Measurements from ENCODE around the gene LAT. TPM values are rescaled to one million over a fixed set of nuclear protein-coding genes. Genes with fewer than 3 reads are reported as not detected.

Gene LAT
- total and polyA plus RNA-seq, 2 of the 13 experiments (the other 11 are each of a cell fraction or from before 2014, with no cell fraction given), result 2.0 to 3.0 TPM

DNA sequence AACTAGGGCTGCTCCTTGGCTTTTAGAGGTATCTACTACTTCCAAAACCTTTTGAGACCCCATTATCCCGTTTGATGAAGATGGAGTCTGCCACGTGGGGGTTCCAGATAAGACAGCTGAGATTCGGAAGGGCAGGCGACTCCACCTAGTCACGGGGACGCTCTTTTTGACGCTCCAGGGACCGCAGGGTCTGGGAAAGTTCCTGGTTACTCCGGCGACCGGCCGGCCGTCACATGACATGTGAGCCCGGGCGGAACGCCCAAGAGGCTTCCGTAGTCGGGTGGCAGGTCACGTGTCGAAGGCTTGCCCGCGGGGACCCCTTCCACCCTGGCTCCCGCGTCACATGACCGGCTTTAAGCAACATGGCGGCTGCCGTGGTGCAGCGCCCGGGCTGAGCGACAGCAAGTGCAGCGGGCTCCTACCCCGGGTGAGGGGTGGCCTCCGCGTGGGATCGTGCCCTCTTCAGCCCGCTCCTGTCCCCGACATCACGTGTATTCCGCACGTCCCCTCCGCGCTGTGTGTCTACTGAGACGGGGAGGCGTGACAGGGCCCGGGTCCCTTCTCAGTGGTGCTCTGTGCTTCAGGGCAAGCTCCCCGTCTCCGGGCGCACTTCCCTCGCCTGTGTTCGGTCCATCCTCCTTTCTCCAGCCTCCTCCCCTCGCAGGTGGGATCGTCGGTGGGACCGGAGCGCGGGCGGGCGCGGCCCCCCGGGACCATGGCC, 10.3 kb upstream of the LAT start, which contains the start of gene SPNS1 (continued):
- peak; percentile 91 for TF ChIP-seq ZNF883 (CRISPR knock-in tag; IDR thresholded peaks at IDR 0.05; ENCODE audit: not compliant biosample characterization)
- no peak for TF ChIP-seq IKZF1 (IDR thresholded peaks at IDR 0.05)
- TF ChIP-seq GATAD1 (CRISPR knock-in tag; IDR thresholded peaks at IDR 0.05), result peak; percentile 100
- no peak for TF ChIP-seq ZNF652 (CRISPR knock-in tag; IDR thresholded peaks at IDR 0.05; ENCODE audit: borderline replicate concordance, low read depth)
- TF ChIP-seq ZNF256 (CRISPR knock-in tag; conservative IDR thresholded peaks at IDR 0.05), result peak; percentile 94
- peak; percentile 97 for TF ChIP-seq ARNTL (CRISPR knock-in tag; IDR thresholded peaks at IDR 0.05)
- peak; percentile 60 for TF ChIP-seq AGO1 (IDR thresholded peaks at IDR 0.05; ENCODE audit: low read depth, low read length, poor library complexity, severe bottlenecking)
- TF ChIP-seq BRD4 (CRISPR knock-in tag; IDR thresholded peaks at IDR 0.05), result peak; percentile 92
- peak; percentile 88; the same call in 1 of the 2 replicates for TF ChIP-seq CAMTA2 (CRISPR knock-in tag; IDR thresholded peaks at IDR 0.05; ENCODE audit: borderline replicate concordance)
- peak; percentile 73; the same call in 1 of the 2 replicates for TF ChIP-seq ISX (CRISPR knock-in tag; conservative IDR thresholded peaks at IDR 0.05)
- TF ChIP-seq, protein P1, sequence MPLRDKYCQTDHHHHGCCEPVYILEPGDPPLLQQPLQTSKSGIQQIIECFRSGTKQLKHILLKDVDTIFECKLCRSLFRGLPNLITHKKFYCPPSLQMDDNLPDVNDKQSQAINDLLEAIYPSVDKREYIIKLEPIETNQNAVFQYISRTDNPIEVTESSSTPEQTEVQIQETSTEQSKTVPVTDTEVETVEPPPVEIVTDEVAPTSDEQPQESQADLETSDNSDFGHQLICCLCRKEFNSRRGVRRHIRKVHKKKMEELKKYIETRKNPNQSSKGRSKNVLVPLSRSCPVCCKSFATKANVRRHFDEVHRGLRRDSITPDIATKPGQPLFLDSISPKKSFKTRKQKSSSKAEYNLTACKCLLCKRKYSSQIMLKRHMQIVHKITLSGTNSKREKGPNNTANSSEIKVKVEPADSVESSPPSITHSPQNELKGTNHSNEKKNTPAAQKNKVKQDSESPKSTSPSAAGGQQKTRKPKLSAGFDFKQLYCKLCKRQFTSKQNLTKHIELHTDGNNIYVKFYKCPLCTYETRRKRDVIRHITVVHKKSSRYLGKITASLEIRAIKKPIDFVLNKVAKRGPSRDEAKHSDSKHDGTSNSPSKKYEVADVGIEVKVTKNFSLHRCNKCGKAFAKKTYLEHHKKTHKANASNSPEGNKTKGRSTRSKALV (CRISPR knock-in tag; IDR thresholded peaks at IDR 0.05), result peak; percentile 88
- TF ChIP-seq ZHX1 (CRISPR knock-in tag; IDR thresholded peaks at IDR 0.05; ENCODE audit: low read depth), result peak; percentile 92
- TF ChIP-seq ZNF496 (CRISPR knock-in tag; IDR thresholded peaks at IDR 0.05; ENCODE audit: insufficient replicate concordance), result no peak
- TF ChIP-seq, protein P2, sequence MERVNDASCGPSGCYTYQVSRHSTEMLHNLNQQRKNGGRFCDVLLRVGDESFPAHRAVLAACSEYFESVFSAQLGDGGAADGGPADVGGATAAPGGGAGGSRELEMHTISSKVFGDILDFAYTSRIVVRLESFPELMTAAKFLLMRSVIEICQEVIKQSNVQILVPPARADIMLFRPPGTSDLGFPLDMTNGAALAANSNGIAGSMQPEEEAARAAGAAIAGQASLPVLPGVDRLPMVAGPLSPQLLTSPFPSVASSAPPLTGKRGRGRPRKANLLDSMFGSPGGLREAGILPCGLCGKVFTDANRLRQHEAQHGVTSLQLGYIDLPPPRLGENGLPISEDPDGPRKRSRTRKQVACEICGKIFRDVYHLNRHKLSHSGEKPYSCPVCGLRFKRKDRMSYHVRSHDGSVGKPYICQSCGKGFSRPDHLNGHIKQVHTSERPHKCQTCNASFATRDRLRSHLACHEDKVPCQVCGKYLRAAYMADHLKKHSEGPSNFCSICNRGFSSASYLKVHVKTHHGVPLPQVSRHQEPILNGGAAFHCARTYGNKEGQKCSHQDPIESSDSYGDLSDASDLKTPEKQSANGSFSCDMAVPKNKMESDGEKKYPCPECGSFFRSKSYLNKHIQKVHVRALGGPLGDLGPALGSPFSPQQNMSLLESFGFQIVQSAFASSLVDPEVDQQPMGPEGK (CRISPR knock-in tag; IDR thresholded peaks at IDR 0.05), result peak; percentile 72
- peak; percentile 92 for TF ChIP-seq ZNF331 (CRISPR knock-in tag; IDR thresholded peaks at IDR 0.05)
- TF ChIP-seq PCBP1 (IDR thresholded peaks at IDR 0.05; ENCODE audit: borderline replicate concordance, low read depth, low read length), result no peak; the same call in none of the 2 replicates
- TF ChIP-seq, protein P3, sequence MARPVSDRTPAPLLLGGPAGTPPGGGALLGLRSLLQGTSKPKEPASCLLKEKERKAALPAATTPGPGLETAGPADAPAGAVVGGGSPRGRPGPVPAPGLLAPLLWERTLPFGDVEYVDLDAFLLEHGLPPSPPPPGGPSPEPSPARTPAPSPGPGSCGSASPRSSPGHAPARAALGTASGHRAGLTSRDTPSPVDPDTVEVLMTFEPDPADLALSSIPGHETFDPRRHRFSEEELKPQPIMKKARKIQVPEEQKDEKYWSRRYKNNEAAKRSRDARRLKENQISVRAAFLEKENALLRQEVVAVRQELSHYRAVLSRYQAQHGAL (CRISPR knock-in tag; IDR thresholded peaks at IDR 0.05; ENCODE audit: not compliant biosample characterization), result no peak
- no peak for TF ChIP-seq TAF15 (IDR thresholded peaks at IDR 0.05; ENCODE audit: low read depth, low read length, poor library complexity, severe bottlenecking)
- TF ChIP-seq ATF7 (IDR thresholded peaks at IDR 0.05), result no peak
- peak; percentile 70; the same call in 1 of the 2 replicates for TF ChIP-seq ATF7 (CRISPR knock-in tag; IDR thresholded peaks at IDR 0.05)
- TF ChIP-seq, protein P4, sequence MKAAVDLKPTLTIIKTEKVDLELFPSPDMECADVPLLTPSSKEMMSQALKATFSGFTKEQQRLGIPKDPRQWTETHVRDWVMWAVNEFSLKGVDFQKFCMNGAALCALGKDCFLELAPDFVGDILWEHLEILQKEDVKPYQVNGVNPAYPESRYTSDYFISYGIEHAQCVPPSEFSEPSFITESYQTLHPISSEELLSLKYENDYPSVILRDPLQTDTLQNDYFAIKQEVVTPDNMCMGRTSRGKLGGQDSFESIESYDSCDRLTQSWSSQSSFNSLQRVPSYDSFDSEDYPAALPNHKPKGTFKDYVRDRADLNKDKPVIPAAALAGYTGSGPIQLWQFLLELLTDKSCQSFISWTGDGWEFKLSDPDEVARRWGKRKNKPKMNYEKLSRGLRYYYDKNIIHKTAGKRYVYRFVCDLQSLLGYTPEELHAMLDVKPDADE (CRISPR knock-in tag; IDR thresholded peaks at IDR 0.05), result no peak

Measured in HepG2 (cell line).